Measurements from ENCODE around the gene QRSL1. TPM values are rescaled to one million over a fixed set of nuclear protein-coding genes. Genes with fewer than 3 reads are reported as not detected.

Gene QRSL1
- total RNA-seq, 1 donor from 2014 or later = 18.4 TPM

- DNase-seq (ENCODE audit: low read depth) = no peak
- Histone ChIP-seq H3K27me3 (ENCODE audit: control insufficient read depth, insufficient read depth, low read length) (no peaks in the 10 kb centered on the region), H3K36me3 (ENCODE audit: control insufficient read depth, insufficient read depth, low read length) (no peaks in the 10 kb centered on the region), H3K4me3 (ENCODE audit: low read depth, low read length) (no peak overlapping the region)
- TF ChIP-seq CTCF (IDR thresholded peaks at IDR 0.05; ENCODE audit: insufficient read depth, low read length, poor library complexity, severe bottlenecking) = no peak
These were observed 5.2 kb downstream of the QRSL1 start for GRCh38 chr6:106634565-106634964.

- DNase-seq (ENCODE audit: low read depth) = no peak
- no peak for TF ChIP-seq CTCF (IDR thresholded peaks at IDR 0.05; ENCODE audit: insufficient read depth, low read length, poor library complexity, severe bottlenecking)
- H3K27me3 ChIP-seq (ENCODE audit: control insufficient read depth, insufficient read depth, low read length) = no peaks in the 10 kb centered on the region
- no peak overlapping the region for H3K4me3 ChIP-seq (ENCODE audit: low read depth, low read length)
- H3K36me3 ChIP-seq (ENCODE audit: control insufficient read depth, insufficient read depth, low read length) = peaks cover 1% of the 10 kb centered on the region
These were observed 7.8 kb downstream of the QRSL1 start for GRCh38 chr6:106637051-106637716.

- Histone ChIP-seq H3K27me3 (ENCODE audit: control insufficient read depth, insufficient read depth, low read length) (no peaks in the 10 kb centered on the region), H3K36me3 (ENCODE audit: control insufficient read depth, insufficient read depth, low read length) (peaks cover 1% of the 10 kb centered on the region), H3K4me3 (ENCODE audit: low read depth, low read length) (no peak overlapping the region)
- TF ChIP-seq CTCF (IDR thresholded peaks at IDR 0.05; ENCODE audit: insufficient read depth, low read length, poor library complexity, severe bottlenecking) = no peak
- DNase-seq (ENCODE audit: low read depth) = no peak
These were observed 8.5 kb downstream of the QRSL1 start for GRCh38 chr6:106637717-106638341.

- Histone ChIP-seq H3K36me3 (ENCODE audit: control insufficient read depth, insufficient read depth, low read length) (peaks cover 1% of the 10 kb centered on the region), H3K27me3 (ENCODE audit: control insufficient read depth, insufficient read depth, low read length) (no peaks in the 10 kb centered on the region), H3K4me3 (ENCODE audit: low read depth, low read length) (no peak overlapping the region)
- no peak for DNase-seq (ENCODE audit: low read depth)
- no peak for TF ChIP-seq CTCF (IDR thresholded peaks at IDR 0.05; ENCODE audit: insufficient read depth, low read length, poor library complexity, severe bottlenecking)
These were observed 10.4 kb downstream of the QRSL1 start for GRCh38 chr6:106639812-106640211.

- peaks cover 1% of the 10 kb centered on the region for H3K36me3 ChIP-seq (ENCODE audit: control insufficient read depth, insufficient read depth, low read length)
- no peaks in the 10 kb centered on the region for H3K27me3 ChIP-seq (ENCODE audit: control insufficient read depth, insufficient read depth, low read length)
- no peak for DNase-seq (ENCODE audit: low read depth)
- no peak for TF ChIP-seq CTCF (IDR thresholded peaks at IDR 0.05; ENCODE audit: insufficient read depth, low read length, poor library complexity, severe bottlenecking)
- H3K4me3 ChIP-seq (ENCODE audit: low read depth, low read length) = no peak overlapping the region
These were observed 13.1 kb downstream of the QRSL1 start for GRCh38 chr6:106642476-106642875.

GRCh38 chr6:106643061-106643460 is 13.7 kb downstream of the QRSL1 start:
- no peak overlapping the region for H3K4me3 ChIP-seq (ENCODE audit: low read depth, low read length)
- TF ChIP-seq CTCF (IDR thresholded peaks at IDR 0.05; ENCODE audit: insufficient read depth, low read length, poor library complexity, severe bottlenecking) = no peak
- H3K36me3 ChIP-seq (ENCODE audit: control insufficient read depth, insufficient read depth, low read length) = peaks cover 1% of the 10 kb centered on the region
- H3K27me3 ChIP-seq (ENCODE audit: control insufficient read depth, insufficient read depth, low read length) = no peaks in the 10 kb centered on the region
- no peak for DNase-seq (ENCODE audit: low read depth)

Data from kidney epithelial cell (primary cell).